Breast epithelium (tissue), 4 donors: ENCODE results near the gene CCDC169. TPM values are rescaled to one million over a fixed set of nuclear protein-coding genes. Genes with fewer than 3 reads are reported as not detected.

Experiments
- DNase-seq, 2 donors: peaks; one replicate each; pipeline ENCODE4 v3.0.0-alpha.2; 2019; ENCODE audit warnings: low spot score in 2 of 2
- H3K27ac ChIP-seq, 2 donors: fragments of 200-600 bp; sonication (generic) in 1 of 2; one replicate each; pipeline ENCODE4 v1.5.1; 2016 to 2019; ENCODE audit warnings: mild to moderate bottlenecking in 1 of 2
- H3K27me3 ChIP-seq, 2 donors: fragments of 200-600 bp; sonication (generic) in 1 of 2; one replicate each; pipeline versions ENCODE4 v1.5.1 to v1.6.0; 2017 to 2019; ENCODE audit warnings: control low read depth in 1 of 2, mild to moderate bottlenecking in 1 of 2
- H3K36me3 ChIP-seq: fragments of 200-600 bp; one replicate; pipeline ENCODE4 v1.5.1; 2019
- H3K4me1 ChIP-seq, 2 donors: fragments of 200-600 bp; sonication (generic); one replicate each; pipeline ENCODE4 v1.5.1; 2016 to 2019; ENCODE audit warnings: control low read depth in 1 of 2
- H3K4me3 ChIP-seq, 3 donors: fragments of 200-600 bp; sonication (generic); 1 replicate in 2 of 3; 2 replicates in 1 of 3; pipeline ENCODE4 v1.5.1; 2016 to 2019; ENCODE audit warnings: mild to moderate bottlenecking in 3 of 3, moderate library complexity in 2 of 3
- H3K9me3 ChIP-seq, 2 donors: fragments of 200-600 bp; sonication (generic) in 1 of 2; one replicate each; pipeline ENCODE4 v1.5.1; 2016 to 2019; ENCODE audit warnings: control low read depth in 1 of 2
- POLR2A ChIP-seq: fragments of 450-650 bp; IDR thresholded peaks from one replicate; pipeline ENCODE4 v1.6.1; 2016; ENCODE audit warnings: antibody characterized with exemption, mild to moderate bottlenecking, moderate library complexity
- POLR2AphosphoS5 ChIP-seq, 3 donors: sonication (generic); formaldehyde crosslinking; IDR thresholded peaks; one replicate each; pipeline ENCODE4 v1.6.1; 2017; ENCODE audit warnings: antibody characterized with exemption in 3 of 3
- intact Hi-C: fragments of 100-400 bp; cut with DNase I; formaldehyde crosslinking; loops from one replicate; pipeline ENCODE4 v1.15.1; 2023; ENCODE audit warnings: low total_unique reads
- total RNA-seq, 3 donors: library from RNA; depleted of rRNA; stranded (reverse); fragments of >200 nt; gene quantifications; one replicate each; pipeline ENCODE4 v1.1.0, GENCODE V29; 2016
- TF ChIP-seq, protein P1 (sequence below), 3 donors: fragments of 450-650 bp; IDR thresholded peaks; one replicate each; pipeline ENCODE4 v1.5.1; 2016 to 2017; ENCODE audit warnings: antibody characterized with exemption in 3 of 3, mild to moderate bottlenecking in 3 of 3, moderate library complexity in 3 of 3

The CCDC169 gene
- total RNA-seq, 3 donors from 2014 or later, result 0.73 to 2.9 (median 1.1) TPM

DNA sequence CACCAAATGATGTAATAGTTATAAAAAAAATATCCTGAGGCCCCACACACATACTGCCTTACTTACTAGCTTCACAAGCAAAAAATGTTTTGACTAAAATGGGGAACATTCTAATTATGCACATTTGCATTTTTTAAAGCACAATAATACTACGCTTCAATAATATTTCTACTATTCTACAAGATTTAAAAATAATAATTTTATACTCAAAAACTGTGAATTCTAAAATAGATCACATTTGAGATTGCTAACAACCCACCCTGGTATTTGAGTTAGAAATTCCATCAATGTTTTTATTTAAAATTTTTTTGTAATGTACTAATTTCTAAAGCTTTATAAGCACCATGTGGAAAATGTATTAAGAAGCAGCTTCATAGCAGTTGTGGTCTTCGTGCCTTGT lies 24.2 kb downstream of the CCDC169 start:
- no peak overlapping the region for H3K4me3 ChIP-seq
- intact Hi-C loops, result no loop called here
- H3K9me3 ChIP-seq, result no peaks in the 10 kb centered on the region
- TF ChIP-seq POLR2AphosphoS5 (IDR thresholded peaks at IDR 0.05), result no peak
- TF ChIP-seq, protein P1, sequence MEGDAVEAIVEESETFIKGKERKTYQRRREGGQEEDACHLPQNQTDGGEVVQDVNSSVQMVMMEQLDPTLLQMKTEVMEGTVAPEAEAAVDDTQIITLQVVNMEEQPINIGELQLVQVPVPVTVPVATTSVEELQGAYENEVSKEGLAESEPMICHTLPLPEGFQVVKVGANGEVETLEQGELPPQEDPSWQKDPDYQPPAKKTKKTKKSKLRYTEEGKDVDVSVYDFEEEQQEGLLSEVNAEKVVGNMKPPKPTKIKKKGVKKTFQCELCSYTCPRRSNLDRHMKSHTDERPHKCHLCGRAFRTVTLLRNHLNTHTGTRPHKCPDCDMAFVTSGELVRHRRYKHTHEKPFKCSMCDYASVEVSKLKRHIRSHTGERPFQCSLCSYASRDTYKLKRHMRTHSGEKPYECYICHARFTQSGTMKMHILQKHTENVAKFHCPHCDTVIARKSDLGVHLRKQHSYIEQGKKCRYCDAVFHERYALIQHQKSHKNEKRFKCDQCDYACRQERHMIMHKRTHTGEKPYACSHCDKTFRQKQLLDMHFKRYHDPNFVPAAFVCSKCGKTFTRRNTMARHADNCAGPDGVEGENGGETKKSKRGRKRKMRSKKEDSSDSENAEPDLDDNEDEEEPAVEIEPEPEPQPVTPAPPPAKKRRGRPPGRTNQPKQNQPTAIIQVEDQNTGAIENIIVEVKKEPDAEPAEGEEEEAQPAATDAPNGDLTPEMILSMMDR (IDR thresholded peaks at IDR 0.05), result no peak
- no peak for TF ChIP-seq POLR2A
- no peak for DNase-seq
- H3K27me3 ChIP-seq, result no peaks in the 10 kb centered on the region
- H3K36me3 ChIP-seq, result no peaks in the 10 kb centered on the region
- H3K27ac ChIP-seq, result no peak overlapping the region
- H3K4me1 ChIP-seq, result no peaks in the 10 kb centered on the region

DNA sequence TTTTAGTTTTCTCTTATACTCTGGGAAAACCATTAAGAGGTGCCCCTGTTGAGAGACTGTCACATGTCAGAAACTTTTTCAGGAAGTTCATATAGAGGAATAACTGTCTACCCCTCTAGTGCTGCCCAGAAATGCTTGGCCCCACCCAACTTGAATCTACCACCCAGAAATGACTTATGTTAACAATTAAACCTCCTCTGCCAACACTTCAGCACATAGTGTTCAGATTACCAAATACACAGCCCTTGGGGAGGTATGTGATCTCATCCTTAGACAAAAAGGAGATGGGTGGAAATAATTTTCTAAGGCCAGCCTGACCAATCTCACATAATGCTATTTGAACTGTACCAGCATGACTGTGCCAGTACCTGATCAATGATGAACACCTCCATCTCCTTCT lies 35.6 kb downstream of the CCDC169 start:
- H3K4me3 ChIP-seq, result no peak overlapping the region
- no peaks in the 10 kb centered on the region for H3K27me3 ChIP-seq
- no peaks in the 10 kb centered on the region for H3K36me3 ChIP-seq
- H3K27ac ChIP-seq, result no peak overlapping the region
- no peak for DNase-seq
- TF ChIP-seq POLR2AphosphoS5 (IDR thresholded peaks at IDR 0.05), result no peak
- TF ChIP-seq, protein P1 (IDR thresholded peaks at IDR 0.05), result no peak
- no peak for TF ChIP-seq POLR2A
- intact Hi-C loops, result no loop called here
- H3K9me3 ChIP-seq, result no peaks in the 10 kb centered on the region
- H3K4me1 ChIP-seq, result no peaks in the 10 kb centered on the region

DNA sequence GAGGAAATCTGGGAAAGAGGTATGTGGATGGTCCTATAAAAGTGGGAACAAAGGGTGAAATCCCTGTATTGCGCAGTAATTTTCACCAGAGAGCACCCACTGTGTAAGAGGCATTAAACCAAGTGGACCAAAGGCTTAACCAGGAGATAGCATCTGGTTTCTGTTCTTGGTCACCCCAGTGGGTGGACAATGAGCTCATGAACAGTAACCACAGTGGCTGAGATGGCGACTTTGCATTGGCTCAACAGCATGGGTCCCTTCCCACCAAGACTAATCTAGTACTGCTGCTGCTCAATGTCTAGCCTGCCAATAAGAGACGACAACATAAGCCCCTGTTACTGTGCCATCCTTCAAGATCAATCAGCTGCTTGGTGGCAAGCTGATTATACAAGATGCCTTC lies 36.6 kb downstream of the CCDC169 start:
- Histone ChIP-seq H3K36me3 (no peaks in the 10 kb centered on the region), H3K4me1 (no peaks in the 10 kb centered on the region), H3K4me3 (no peak overlapping the region), H3K9me3 (no peaks in the 10 kb centered on the region), H3K27ac (no peak overlapping the region), H3K27me3 (no peaks in the 10 kb centered on the region)
- TF ChIP-seq POLR2A, result no peak
- TF ChIP-seq POLR2AphosphoS5 (IDR thresholded peaks at IDR 0.05), result no peak
- TF ChIP-seq, protein P1 (IDR thresholded peaks at IDR 0.05), result no peak
- intact Hi-C loops, result no loop called here
- DNase-seq, result no peak

DNA sequence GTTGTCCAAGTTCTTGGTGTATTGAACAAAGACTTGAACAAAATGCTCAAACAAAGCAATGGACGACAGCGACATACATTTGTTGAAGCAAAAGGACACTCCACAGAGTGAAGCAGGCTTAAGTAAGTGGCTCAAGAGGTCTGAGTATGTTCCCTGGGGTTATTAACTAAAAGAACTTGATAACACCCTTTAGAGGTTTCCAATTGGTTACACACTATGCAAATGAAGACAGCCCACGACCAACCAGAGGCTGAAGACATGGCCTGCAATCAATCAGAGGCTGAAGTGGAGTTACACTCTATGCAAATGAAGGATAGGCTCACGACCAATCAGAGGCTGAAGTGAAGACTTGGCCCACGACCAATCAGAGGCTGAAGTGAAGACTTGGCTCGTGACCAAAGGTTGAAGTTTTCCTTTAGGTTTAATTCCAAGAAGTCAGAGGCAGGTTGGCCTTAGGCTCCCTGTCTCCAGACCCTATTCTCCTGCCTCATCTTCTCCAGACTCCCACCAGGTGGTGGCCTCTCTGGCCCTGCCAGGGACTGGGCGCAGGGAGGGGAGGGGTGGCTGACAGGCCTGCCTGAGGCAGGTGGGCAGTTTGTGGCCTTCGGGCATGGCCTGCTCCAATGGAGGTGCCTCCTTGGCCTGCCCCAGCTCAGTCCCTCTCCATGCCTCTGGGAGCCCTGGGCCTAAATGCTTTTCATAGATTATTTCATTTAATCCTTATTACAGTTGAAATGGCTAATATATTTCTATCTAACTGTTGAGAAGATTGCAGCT lies 38.1 kb downstream of the CCDC169 start:
- H3K4me3 ChIP-seq, result no peak overlapping the region
- DNase-seq, result no peak
- TF ChIP-seq POLR2A (no peak), POLR2AphosphoS5 (IDR thresholded peaks at IDR 0.05) (no peak)
- TF ChIP-seq, protein P1 (IDR thresholded peaks at IDR 0.05), result no peak
- H3K9me3 ChIP-seq, result no peaks in the 10 kb centered on the region
- no peaks in the 10 kb centered on the region for H3K36me3 ChIP-seq
- intact Hi-C loops, result loop anchor here (10.0 kb wide), 1 partner anchor 285 kb away; no protein-coding TSS in a partner anchor
- no peaks in the 10 kb centered on the region for H3K27me3 ChIP-seq
- no peaks in the 10 kb centered on the region for H3K4me1 ChIP-seq
- H3K27ac ChIP-seq, result no peak overlapping the region

DNA sequence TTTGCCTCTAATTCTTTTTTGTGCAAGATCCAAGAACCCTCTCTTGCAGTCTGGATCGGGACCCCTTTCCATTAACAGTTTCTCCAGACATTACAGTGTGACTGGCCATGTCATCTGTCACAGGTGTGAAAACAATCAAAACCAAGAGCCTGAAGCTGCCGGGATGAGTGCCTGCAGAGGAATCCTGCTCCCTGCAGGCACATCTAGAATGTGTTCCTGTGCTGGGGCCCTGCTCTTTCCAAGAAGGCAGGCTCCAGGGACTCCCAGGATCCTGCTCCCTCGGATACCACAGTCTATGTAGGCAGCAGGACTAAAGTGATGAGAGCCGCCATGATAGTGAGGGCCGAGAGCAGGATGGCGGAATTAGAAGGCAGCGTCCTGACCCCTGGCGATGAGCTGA lies 38.8 kb downstream of the CCDC169 start:
- H3K4me3 ChIP-seq, result no peak overlapping the region
- H3K4me1 ChIP-seq, result no peaks in the 10 kb centered on the region
- H3K27me3 ChIP-seq, result no peaks in the 10 kb centered on the region
- H3K9me3 ChIP-seq, result no peaks in the 10 kb centered on the region
- intact Hi-C loops, result loop anchor here (10.0 kb wide), 1 partner anchor 284 kb away; no protein-coding TSS in a partner anchor
- H3K36me3 ChIP-seq, result no peaks in the 10 kb centered on the region
- no peak for DNase-seq
- TF ChIP-seq, protein P1 (IDR thresholded peaks at IDR 0.05), result no peak
- no peak for TF ChIP-seq POLR2AphosphoS5 (IDR thresholded peaks at IDR 0.05)
- no peak for TF ChIP-seq POLR2A
- H3K27ac ChIP-seq, result no peak overlapping the region
